NCI-H774 (cell line): ENCODE results near the gene CALHM5.
"Not testable (repeated sequence)": the region's sequence is repeated elsewhere in the genome, so short reads cannot be mapped to it uniquely, and the experiment has no call there.

Source experiments
- DNase-seq: peaks from one replicate; lab custom pipeline; 2025; lab: John Stamatoyannopoulos, UW

The CALHM5 gene, protein sequence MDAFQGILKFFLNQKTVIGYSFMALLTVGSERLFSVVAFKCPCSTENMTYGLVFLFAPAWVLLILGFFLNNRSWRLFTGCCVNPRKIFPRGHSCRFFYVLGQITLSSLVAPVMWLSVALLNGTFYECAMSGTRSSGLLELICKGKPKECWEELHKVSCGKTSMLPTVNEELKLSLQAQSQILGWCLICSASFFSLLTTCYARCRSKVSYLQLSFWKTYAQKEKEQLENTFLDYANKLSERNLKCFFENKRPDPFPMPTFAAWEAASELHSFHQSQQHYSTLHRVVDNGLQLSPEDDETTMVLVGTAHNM

DNA sequence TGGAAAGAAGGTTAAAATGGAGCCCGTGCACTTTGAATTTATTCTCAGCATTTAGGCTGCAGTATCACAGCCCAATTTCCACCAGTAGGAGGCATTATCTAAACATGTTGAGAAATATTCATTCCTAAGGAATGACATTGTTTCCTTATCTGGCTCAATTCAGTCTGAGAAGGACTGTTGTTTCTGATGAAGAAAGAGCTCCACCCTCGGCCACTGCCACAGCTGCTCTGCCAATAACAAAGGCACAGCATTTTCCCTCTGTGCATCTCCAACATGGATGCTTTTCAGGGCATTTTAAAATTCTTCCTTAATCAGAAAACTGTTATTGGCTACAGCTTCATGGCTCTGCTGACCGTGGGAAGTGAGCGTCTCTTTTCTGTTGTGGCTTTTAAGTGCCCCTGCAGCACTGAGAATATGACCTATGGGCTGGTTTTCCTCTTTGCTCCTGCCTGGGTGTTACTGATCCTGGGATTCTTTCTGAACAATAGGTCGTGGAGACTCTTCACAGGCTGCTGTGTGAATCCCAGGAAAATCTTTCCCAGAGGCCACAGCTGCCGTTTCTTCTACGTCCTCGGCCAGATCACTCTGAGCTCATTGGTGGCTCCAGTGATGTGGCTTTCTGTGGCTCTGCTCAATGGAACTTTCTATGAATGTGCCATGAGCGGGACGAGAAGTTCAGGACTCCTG, at the start of gene CALHM5:
Gene CALHM5, plus strand, starts transcription at position 216 of the 687 bp plus-strand sequence. Its CDS starts 58 bp downstream, at position 274.
- no peak for DNase-seq

- no peak for DNase-seq
These were observed 49.2 kb upstream of the CALHM5 start for GRCh38 chr6:116461932-116462885.

DNA sequence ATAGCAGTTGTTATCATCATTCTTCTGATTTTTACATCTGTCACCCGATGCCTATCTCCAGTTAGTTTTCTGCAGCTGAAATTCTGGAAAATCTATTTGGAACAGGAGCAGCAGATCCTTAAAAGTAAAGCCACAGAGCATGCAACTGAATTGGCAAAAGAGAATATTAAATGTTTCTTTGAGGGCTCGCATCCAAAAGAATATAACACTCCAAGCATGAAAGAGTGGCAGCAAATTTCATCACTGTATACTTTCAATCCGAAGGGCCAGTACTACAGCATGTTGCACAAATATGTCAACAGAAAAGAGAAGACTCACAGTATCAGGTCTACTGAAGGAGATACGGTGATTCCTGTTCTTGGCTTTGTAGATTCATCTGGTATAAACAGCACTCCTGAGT, 48.1 kb upstream of the CALHM5 start:
- no peak for DNase-seq

DNA sequence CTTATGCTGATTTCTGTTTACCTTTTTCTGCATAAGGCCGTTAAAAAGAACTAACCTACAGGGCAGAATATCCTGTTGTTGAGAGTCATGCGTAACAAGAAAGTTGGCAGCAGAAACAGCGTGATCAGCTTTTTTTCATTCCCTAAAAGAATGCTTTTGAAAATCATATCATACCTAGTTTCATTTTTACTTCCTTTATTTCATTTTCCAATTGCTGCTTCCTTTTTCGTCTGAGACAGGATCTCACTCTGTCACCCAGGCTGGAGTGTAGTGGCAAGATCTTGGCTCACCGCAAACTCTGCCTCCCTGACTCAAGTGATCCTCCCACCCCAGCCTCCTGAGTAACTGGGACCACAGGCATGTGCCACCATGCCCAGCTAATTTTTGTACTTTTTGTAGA, 46.2 kb upstream of the CALHM5 start:
- no peak for DNase-seq

DNA sequence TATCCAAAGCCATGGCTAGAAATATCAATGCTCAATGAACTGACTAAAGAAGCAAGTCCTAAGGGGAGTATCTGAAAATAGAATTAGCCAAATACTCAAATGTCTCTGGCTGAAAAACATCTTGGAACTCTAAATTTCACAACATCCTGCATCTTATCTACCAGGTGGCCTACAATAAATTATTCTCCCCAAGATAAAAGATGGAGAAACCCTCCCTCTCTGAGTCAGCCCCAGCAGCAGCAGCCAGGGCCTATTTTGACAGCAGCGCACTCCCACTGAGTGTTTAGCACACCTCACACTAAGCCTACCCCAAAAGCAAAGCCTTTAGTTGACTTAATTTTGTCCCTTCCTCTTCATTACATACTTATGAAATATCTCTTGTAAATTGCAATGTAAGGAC, 44.3 kb upstream of the CALHM5 start:
- DNase-seq, result no peak

- no peak for DNase-seq
These were observed 43.9 kb upstream of the CALHM5 start for GRCh38 chr6:116467514-116467913.

DNA sequence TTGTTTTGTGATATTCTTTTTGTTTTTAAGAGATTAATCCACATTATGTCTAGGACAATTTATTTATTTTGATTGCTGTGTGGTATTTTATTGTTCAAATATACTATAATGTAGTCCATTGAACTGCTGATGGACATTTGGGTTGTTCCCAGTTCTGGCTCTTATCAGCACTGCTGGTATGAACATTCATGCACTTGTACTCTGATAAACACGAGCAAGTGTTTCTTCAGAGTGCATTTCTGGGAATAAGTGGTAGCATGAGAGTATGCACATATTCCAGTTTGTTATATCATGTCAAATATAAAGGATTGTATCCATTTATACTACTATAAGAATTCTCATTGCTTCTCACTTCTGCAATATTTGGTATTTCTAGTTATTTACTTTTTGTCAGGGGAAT, 43.1 kb upstream of the CALHM5 start:
- DNase-seq, result no peak

DNA sequence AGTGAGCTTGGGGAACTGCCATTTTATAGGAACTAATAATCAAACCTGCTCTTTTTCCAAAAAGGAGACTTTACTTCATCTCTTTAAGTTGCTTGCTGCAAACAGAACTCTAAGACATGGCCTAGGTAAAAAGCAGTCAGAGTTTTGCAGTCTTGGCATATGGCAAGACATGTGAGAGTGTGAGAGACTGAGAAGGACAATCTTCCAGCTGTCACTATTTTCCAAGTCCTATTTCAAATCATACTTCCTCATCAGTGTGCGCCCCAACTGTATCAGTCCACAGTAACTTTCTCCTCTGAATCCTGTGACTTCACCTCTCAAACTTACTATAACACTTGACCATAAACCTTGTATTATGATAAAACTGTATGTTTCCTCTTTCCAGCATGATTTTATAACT, 39.9 kb upstream of the CALHM5 start:
- DNase-seq, result no peak

DNA sequence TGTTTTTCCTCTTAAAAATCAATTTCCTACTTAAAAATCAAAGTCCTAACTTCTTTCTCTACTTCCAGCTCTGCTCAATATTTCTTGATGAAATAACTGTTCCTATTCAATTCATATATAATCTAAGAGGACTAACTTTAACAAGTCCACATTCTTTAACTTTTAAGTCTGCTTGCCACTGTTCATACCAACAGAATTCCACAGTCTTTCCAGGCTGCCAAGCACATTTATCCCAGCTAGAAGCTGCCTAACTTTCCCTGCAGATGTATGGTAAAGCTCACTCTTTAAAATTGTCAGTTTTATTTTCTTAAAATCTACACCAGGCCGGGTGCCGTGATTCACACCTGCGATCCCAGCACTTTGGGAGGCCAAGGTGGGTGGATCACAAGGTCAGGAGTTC, 38.7 kb upstream of the CALHM5 start:
- DNase-seq, result no peak

DNA sequence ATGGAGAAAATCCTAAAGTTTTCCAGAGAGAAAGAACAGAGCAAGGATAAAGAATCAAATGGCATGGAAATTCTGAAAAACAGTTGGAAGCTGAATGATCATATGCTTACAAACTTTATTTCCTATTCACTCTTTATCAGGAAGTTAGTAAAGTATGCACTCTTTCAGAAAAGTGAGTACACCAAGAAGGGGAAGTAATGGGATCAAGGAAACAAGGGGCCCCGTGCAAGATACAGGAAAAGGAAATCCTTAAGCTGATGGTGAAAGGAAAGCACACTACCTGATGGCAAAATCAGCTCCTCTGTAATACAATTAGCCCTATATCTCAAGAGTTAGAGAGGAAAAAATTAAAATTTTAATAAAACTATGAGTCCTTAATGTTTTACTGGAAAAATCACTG, 36.3 kb upstream of the CALHM5 start:
- no peak for DNase-seq

DNA sequence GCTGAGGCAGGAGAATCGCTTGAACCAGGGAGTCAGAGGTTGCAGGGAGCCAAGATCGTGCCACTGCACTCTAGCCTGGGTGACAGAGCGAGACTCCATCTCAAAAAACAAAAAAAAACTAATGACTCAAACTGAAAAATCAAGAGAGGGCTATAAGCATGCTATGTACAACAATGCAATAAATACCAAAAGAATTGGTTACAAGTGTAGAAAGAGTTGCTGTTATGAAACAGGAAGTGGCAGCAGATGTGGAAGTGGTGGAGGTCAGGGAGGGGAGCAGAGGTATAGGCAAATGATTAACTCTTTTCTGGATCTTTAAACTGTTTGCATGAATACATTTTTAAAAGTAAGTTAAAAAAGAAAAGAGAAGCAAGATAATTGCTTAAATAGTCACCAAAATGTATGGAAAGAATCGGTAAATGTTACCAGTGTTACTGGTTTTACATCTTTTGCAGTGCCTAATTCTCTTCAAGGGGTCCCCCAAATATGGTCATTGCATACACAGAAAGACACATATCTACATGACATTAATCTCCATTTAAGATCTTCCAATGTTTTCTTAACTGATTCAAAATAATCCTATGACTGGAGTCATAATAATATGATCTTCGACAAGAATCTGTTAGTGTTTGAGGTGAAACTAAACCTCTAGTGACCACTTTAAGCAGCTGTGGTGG, 35.3 kb upstream of the CALHM5 start:
- no peak for DNase-seq

DNA sequence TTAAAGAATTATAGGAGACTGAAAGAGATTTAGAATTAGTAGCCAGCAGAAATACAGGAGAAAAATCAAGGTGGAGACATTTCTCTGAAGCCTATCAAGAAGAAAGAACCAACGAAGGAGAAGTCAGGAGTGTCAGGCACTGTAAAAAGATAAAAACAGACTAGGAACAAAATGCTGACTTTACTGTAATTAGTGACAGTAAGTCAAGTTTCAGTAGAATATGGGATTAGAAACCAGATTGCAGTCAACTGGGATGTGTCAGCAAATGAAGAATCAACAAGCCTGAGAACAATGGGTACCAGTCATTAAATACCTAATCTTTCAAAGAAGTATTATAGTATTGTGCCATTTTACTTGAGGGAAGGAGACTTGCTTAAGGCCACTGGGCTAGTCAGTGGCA, 28.7 kb upstream of the CALHM5 start:
- DNase-seq, result no peak

GRCh38 chr6:116483616-116484015, 27.8 kb upstream of the CALHM5 start:
- DNase-seq, result no peak

DNA sequence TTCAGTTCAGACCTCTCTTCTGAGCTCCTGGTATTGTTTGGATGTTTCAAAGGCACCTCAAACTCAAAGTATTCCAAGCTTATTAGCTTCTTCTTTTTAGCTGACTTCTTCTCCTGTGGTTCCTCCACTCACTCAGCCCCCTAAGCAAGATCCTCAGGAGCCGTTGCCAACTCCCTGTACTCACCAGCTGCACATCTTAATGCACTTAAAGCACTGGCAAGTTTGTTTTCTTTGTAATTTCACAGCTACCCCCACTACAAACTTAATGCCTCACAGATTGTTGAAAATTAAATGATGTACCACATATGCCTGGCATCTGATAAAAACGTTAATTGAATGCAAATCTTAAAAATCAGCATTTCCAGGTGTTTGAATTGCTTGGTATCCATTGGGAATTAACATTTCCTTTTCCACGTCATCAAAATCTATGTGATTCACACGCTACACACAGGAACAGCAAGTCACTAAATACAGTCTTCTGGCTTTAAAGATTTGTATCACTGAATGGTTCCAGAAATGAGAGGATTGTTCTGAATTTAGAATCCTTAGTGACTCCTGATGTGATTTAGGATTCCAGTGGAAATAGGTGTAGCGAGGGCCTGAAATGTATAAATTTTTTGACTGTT, 25.8 kb upstream of the CALHM5 start:
- DNase-seq, result no peak

- no peak for DNase-seq
These were observed 19.7 kb upstream of the CALHM5 start for GRCh38 chr6:116491610-116492330.

DNA sequence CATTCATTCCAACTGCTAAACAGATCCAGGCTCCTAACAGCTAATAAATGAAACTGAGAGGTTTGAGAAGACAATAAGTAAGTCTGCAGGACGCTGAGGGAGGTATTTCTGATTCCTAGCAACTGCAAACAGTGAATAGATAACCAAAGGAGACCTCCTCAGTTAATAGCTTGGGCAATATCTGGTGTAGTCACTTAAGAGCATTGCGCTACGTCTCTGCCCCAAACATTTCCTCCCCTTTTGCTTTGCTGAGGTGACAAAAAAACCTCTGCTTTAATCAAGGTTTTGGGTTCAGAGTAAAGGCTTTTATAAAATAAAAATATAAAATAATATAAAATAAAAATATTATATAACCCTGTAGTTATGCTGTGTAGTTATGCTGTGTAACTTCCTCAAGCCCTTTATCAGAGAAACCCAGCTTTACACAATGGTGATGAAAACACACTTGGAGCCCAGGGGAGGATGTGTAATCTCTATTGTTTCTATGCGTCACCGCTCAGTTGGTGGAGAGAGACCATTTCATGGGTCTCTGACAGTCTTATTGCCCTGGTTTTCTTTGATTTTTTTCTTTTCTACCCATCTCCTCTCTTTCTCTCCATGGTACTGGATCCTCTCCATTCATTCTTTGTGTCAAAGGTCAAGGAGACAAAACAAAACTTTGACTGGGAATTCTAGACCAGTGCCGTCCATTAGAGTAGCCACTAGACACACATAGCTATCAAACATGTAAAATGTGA, 18.9 kb upstream of the CALHM5 start:
- DNase-seq, result no peak

- DNase-seq, result not testable (repeated sequence)
These were observed 16.3 kb upstream of the CALHM5 start for GRCh38 chr6:116495161-116495560.

DNA sequence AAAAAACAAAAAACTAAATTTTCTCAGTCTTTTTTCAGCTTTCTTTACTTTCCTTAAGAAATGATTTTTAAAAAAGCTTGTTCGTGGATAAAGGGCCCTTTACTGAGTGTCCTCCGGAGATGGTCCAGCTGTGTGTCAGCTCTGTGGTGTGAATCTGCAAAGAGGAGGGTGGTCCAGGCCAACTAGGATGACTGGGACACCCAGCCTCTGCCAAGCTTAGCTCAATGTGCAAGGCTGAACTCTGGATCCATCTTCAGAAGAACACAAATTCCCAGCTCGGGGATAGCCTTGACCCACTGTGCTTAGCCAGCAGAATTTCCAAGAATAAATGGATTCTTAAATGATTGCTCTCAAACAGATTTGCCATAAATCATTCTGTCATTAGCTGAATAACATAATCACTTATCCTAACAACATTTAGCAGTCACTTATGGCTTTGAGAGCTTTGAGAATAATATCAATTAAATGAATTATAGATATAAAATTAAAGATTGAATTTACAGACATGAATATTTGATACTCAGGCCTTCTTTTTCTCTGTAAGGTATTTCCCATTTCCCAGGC, 14.2 kb upstream of the CALHM5 start:
- DNase-seq, result no peak

GRCh38 chr6:116500969-116501433, 10.4 kb upstream of the CALHM5 start:
- no peak for DNase-seq

GRCh38 chr6:116507324-116507723, 4.1 kb upstream of the CALHM5 start:
- no peak for DNase-seq
